ENCODE measurements around the gene MAP3K14.

Gene MAP3K14

DNA sequence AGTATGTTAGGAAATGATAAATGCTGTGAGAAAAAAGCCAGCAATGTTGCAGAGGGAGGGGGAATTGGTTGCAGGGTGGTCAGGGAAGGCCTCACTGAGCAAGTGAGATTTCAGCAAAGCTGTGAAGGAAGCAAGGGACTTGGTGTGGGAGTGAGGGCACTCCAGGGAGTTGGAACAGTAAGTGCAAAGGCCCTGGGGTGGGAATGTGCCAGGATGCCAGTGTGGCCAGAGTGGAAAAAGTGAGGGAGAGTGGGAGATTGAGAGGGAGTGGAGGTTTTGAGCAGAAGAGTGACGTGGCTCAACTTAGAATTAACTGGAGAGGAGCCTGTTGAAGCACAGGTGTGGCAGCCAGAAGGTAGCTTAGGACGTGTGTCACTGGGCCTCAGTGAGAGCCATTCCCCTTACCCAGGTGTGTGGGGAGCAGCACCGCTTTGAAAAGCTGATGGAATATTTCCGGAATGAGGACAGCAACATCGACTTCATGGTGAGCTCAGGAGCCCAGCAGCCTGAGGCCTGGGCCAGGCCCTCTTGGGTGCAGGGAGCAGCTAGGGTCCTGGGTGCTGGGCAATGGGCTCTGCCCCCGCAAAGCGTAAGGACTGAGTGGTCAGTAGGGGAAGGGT lies 78.6 kb downstream of the MAP3K14 start:
- H3K4me3 ChIP-seq (ENCODE audit: low read depth, low read length), result no peak overlapping the region
- H3K27me3 ChIP-seq (ENCODE audit: control insufficient read depth, insufficient read depth, low read length), result peaks cover 24% of the 10 kb centered on the region
- no peak overlapping the region for H3K9ac ChIP-seq (ENCODE audit: low read depth, low read length)
- H3K36me3 ChIP-seq (ENCODE audit: control insufficient read depth, insufficient read depth, low read length), result peaks cover 2% of the 10 kb centered on the region
- H3K4me1 ChIP-seq (ENCODE audit: control insufficient read depth, insufficient read depth, low read length), result peaks cover 7% of the 10 kb centered on the region
- no peaks in the 10 kb centered on the region for H3K9me3 ChIP-seq (ENCODE audit: control insufficient read depth, insufficient read depth, low read length)

DNA sequence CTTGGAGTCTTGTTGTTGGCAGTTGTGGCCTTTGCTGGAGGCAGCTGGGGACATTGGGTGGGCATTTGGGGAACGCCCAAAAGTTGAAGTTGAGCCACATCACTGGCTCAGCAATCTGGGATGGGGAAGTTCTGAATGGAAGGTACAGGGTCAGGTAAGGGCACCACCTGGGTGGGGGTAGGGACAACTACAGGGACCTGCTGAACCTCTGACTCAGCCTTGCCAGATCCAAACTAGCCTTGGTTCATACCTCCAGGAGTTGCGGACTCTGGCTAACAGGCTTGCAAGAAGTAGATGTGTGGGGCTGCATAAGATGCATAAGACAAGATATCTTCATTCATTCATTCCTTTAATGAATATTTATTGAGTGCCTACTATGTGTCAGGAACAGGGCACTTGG lies 79.1 kb downstream of the MAP3K14 start:
- Histone ChIP-seq H3K4me3 (ENCODE audit: low read depth, low read length) (no peak overlapping the region), H3K36me3 (ENCODE audit: control insufficient read depth, insufficient read depth, low read length) (peaks cover 2% of the 10 kb centered on the region), H3K4me1 (ENCODE audit: control insufficient read depth, insufficient read depth, low read length) (peaks cover 7% of the 10 kb centered on the region), H3K27me3 (ENCODE audit: control insufficient read depth, insufficient read depth, low read length) (peaks cover 24% of the 10 kb centered on the region), H3K9me3 (ENCODE audit: control insufficient read depth, insufficient read depth, low read length) (no peaks in the 10 kb centered on the region), H3K9ac (ENCODE audit: low read depth, low read length) (no peak overlapping the region)

DNA sequence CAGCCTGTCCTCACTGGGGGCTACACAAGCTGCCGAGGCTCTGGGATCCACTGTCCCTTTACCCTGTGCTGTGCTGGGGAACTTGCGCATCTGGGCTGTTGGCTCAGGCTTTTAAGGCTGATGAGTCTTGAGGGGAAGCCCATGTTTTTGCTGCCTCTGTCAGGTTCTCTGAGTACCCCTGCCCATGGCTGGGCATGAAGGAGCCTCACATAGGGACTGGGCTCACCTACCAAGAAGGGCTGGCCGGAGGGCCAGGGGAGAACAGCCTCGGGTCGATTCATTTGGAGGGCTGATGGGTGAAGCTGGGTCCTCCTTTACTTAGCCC lies 80.6 kb downstream of the MAP3K14 start:
- Histone ChIP-seq H3K27me3 (ENCODE audit: control insufficient read depth, insufficient read depth, low read length) (peaks cover 20% of the 10 kb centered on the region), H3K36me3 (ENCODE audit: control insufficient read depth, insufficient read depth, low read length) (peaks cover 2% of the 10 kb centered on the region), H3K9me3 (ENCODE audit: control insufficient read depth, insufficient read depth, low read length) (no peaks in the 10 kb centered on the region), H3K4me1 (ENCODE audit: control insufficient read depth, insufficient read depth, low read length) (peaks cover 7% of the 10 kb centered on the region), H3K4me3 (ENCODE audit: low read depth, low read length) (no peak overlapping the region), H3K9ac (ENCODE audit: low read depth, low read length) (no peak overlapping the region)

DNA sequence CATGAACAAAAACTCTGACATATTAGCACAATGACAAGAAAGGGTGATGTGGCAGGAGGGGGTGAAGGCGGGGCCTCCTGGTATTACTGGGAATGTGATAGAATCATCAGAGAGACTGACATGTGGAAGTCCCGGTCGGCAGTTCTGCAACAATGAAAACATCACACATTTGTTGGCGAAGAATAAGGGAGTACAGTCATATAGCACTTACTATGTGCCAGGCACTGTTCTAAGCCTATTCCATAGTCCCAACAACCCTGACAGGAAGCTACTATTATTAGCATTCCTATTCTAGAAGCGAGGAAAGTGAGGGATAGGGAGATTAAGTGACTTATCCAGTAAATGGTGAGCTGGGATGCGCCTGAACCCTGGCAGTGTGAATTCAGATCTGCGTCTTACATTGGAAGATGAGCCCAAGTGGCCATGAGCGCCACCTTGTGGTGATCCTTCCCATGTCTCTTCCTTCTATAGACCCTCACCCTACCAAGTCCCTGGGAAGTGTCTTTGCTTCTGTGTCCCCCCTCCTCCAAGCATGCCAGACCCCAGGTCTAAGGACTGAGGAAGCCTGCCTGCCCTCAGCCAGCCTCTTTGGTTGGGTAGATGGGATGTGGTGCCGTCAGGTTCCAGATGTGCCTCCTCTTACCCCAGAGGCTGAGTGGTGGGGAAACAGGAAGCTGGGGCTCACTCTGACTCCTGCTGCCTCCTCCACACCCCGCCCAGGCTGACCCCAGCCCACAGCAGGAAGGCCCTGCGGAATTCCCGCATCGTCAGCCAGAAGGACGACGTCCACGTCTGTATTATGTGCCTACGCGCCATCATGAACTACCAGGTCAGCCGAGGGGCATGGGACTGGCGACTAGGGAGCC lies 81.2 kb downstream of the MAP3K14 start:
- Histone ChIP-seq H3K9ac (ENCODE audit: low read depth, low read length) (no peak overlapping the region), H3K4me1 (ENCODE audit: control insufficient read depth, insufficient read depth, low read length) (peaks cover 5% of the 10 kb centered on the region), H3K9me3 (ENCODE audit: control insufficient read depth, insufficient read depth, low read length) (no peaks in the 10 kb centered on the region), H3K4me3 (ENCODE audit: low read depth, low read length) (no peak overlapping the region), H3K36me3 (ENCODE audit: control insufficient read depth, insufficient read depth, low read length) (peaks cover 2% of the 10 kb centered on the region), H3K27me3 (ENCODE audit: control insufficient read depth, insufficient read depth, low read length) (peaks cover 18% of the 10 kb centered on the region)

DNA sequence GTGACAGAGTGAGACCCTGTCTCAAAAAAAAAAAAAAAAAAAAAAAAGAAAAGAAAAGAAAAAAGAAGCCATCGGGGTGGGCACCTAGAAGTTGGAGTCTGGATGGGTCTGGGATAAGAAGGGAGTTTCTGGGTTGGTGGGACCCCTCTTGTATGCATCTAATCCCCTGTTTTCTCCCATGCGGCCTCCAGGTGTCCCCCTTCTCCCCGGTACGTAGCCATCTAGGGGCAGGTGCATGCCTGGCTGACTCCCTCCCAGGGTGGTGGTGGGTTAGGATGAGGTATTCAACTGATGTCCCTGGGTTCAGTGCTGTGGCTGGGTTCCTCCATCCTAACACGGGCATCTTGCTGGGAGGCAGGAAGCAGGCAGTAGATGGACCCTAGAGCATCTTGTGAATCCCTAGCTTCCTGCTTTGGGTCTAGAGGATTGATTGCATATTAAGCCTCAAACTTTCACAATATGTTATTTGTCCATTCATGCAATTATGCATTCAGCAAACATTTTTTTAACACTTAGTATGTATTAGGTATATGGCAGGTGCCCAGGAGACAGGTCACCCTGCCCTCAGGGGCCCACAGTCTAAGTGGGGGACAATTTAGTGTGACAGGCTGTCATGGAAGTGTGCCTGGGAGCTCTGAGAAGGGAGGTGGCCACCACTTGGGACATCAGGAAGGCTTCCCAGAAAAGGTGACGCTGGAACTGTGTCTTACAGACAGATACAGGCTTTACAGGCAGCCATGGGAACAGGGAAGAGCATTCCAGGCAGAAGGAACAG lies 82.0 kb downstream of the MAP3K14 start:
- peaks cover 4% of the 10 kb centered on the region for H3K4me1 ChIP-seq (ENCODE audit: control insufficient read depth, insufficient read depth, low read length)
- H3K27me3 ChIP-seq (ENCODE audit: control insufficient read depth, insufficient read depth, low read length), result peaks cover 12% of the 10 kb centered on the region
- H3K4me3 ChIP-seq (ENCODE audit: low read depth, low read length), result no peak overlapping the region
- peaks cover 2% of the 10 kb centered on the region for H3K36me3 ChIP-seq (ENCODE audit: control insufficient read depth, insufficient read depth, low read length)
- no peak overlapping the region for H3K9ac ChIP-seq (ENCODE audit: low read depth, low read length)
- H3K9me3 ChIP-seq (ENCODE audit: control insufficient read depth, insufficient read depth, low read length), result no peaks in the 10 kb centered on the region

DNA sequence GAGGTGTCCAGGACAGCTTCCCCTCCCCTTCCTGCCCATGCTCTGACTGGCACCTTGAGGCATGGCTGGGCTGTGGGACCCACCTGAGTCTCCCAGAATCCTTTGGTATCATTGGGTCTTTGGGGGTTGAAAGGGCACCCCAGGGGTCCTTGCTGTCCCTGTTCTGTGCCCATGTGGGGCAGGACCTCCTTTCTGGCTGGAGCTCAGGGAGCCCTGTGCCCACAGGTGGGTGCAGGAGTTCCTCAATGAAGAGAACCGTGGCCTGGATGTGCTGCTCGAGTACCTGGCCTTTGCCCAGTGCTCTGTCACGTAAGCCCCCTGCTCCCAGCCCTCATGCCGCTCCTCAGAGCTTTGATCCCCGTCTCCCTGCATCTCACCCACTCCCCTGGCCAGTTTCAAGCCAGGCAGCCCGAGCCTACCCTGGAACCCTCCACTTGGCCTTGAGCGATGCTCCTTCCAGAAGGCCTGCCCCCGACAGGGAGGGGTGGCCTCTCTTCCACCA lies 83.3 kb downstream of the MAP3K14 start:
- no peak overlapping the region for H3K9ac ChIP-seq (ENCODE audit: low read depth, low read length)
- peaks cover 4% of the 10 kb centered on the region for H3K27me3 ChIP-seq (ENCODE audit: control insufficient read depth, insufficient read depth, low read length)
- peaks cover 12% of the 10 kb centered on the region for H3K4me1 ChIP-seq (ENCODE audit: control insufficient read depth, insufficient read depth, low read length)
- no peak overlapping the region for H3K4me3 ChIP-seq (ENCODE audit: low read depth, low read length)
- H3K9me3 ChIP-seq (ENCODE audit: control insufficient read depth, insufficient read depth, low read length), result no peaks in the 10 kb centered on the region
- peaks cover 2% of the 10 kb centered on the region for H3K36me3 ChIP-seq (ENCODE audit: control insufficient read depth, insufficient read depth, low read length)

GRCh38 chr17:45232514-45233422 lies 84.1 kb downstream of the MAP3K14 start:
- Histone ChIP-seq H3K9ac (ENCODE audit: low read depth, low read length) (no peak overlapping the region), H3K27me3 (ENCODE audit: control insufficient read depth, insufficient read depth, low read length) (no peaks in the 10 kb centered on the region), H3K36me3 (ENCODE audit: control insufficient read depth, insufficient read depth, low read length) (peaks cover 2% of the 10 kb centered on the region), H3K9me3 (ENCODE audit: control insufficient read depth, insufficient read depth, low read length) (no peaks in the 10 kb centered on the region), H3K4me1 (ENCODE audit: control insufficient read depth, insufficient read depth, low read length) (peaks cover 19% of the 10 kb centered on the region), H3K4me3 (ENCODE audit: low read depth, low read length) (no peak overlapping the region)

DNA sequence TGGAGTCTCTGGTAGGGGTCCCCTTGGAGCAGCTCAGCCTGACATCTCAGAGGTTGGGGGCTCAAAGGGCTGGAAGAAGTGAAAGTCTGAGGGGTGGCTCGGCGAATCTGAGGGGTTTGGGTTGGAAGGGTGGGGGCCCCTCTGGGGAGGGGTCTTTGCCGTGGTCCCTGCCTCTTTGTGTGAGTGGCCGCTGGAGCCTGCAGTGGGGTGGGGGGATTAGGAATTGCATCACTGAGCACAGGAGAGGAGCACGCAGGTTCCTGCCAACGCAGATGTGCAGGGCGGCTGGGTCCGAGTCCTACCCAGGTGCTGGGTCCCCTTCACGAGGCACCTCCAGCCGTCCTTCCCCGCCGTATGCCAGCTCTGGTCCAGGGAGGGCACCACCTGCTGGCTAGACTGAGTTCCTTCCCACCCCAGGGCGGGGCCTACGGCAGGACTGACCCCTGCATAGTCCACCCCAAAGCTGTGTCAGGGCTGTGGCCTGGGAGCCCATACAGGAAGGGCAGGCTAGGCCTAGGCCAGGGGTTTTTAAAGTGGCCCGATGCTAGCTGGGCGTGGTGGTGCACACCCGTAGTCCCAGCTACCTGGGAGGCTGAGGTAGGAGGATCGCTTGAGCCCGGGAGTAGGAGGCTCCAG lies 85.2 kb downstream of the MAP3K14 start:
- Histone ChIP-seq H3K4me3 (ENCODE audit: low read depth, low read length) (no peak overlapping the region), H3K9ac (ENCODE audit: low read depth, low read length) (no peak overlapping the region), H3K36me3 (ENCODE audit: control insufficient read depth, insufficient read depth, low read length) (peaks cover 2% of the 10 kb centered on the region), H3K9me3 (ENCODE audit: control insufficient read depth, insufficient read depth, low read length) (no peaks in the 10 kb centered on the region), H3K4me1 (ENCODE audit: control insufficient read depth, insufficient read depth, low read length) (peaks cover 19% of the 10 kb centered on the region), H3K27me3 (ENCODE audit: control insufficient read depth, insufficient read depth, low read length) (no peaks in the 10 kb centered on the region)

- H3K4me3 ChIP-seq (ENCODE audit: low read depth, low read length), result no peak overlapping the region
- no peaks in the 10 kb centered on the region for H3K9me3 ChIP-seq (ENCODE audit: control insufficient read depth, insufficient read depth, low read length)
- H3K27me3 ChIP-seq (ENCODE audit: control insufficient read depth, insufficient read depth, low read length), result no peaks in the 10 kb centered on the region
- peaks cover 17% of the 10 kb centered on the region for H3K4me1 ChIP-seq (ENCODE audit: control insufficient read depth, insufficient read depth, low read length)
- peaks cover 2% of the 10 kb centered on the region for H3K36me3 ChIP-seq (ENCODE audit: control insufficient read depth, insufficient read depth, low read length)
- no peak overlapping the region for H3K9ac ChIP-seq (ENCODE audit: low read depth, low read length)
Observed at GRCh38 chr17:45230787-45231480, 85.9 kb downstream of the MAP3K14 start.

DNA sequence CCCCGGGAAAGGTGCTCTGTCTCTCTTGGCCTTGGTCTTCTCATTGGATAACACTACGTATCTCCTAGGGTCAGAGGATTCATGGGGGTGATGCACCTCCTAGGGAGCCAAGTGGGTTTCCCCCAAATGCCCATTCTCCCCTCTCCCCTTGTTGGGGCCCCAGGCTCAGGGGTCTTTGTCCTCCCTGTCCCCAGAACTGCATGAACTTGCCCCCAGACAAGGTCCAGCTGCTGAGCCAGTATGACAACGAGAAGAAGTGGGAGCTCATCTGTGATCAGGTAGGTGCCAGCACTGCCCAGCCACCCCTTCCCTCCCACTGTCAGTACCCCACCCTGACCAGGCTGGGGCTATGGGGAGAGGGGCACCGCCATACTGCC lies 86.4 kb downstream of the MAP3K14 start:
- Histone ChIP-seq H3K9me3 (ENCODE audit: control insufficient read depth, insufficient read depth, low read length) (no peaks in the 10 kb centered on the region), H3K4me1 (ENCODE audit: control insufficient read depth, insufficient read depth, low read length) (peaks cover 15% of the 10 kb centered on the region), H3K27me3 (ENCODE audit: control insufficient read depth, insufficient read depth, low read length) (no peaks in the 10 kb centered on the region), H3K9ac (ENCODE audit: low read depth, low read length) (no peak overlapping the region), H3K36me3 (ENCODE audit: control insufficient read depth, insufficient read depth, low read length) (peaks cover 2% of the 10 kb centered on the region), H3K4me3 (ENCODE audit: low read depth, low read length) (no peak overlapping the region)
